K562 (cell line): ENCODE measurements around the gene SENP1. TPM values are rescaled to one million over a fixed set of nuclear protein-coding genes. Genes with fewer than 3 reads are reported as not detected.

ENCODE experiments used
- ATAC-seq: fragments of 200-7000 bp; cut with Tn5 transposase; 3 replicates; pipeline ENCODE4 v1.9.1; 2020; ENCODE audit warnings: moderate library complexity
- BruUV-seq: library from RNA; stranded (reverse); fragments of 400-500 nt; replicated peaks from 2 replicates; lab custom pipeline; 2021; lab: Mats Ljungman, UMichigan
- CTCF ChIA-PET: fragments of 300-600 bp; formaldehyde crosslinking; extraction: SDS; loops from one replicate; lab custom pipeline; 2021; ENCODE audit warnings: low intra/inter-chr PET ratio; lab: Yijun Ruan, JAX
- POLR2A ChIA-PET: fragments of 300-600, 350-650 bp; sonication (Branson Sonifier 250); formaldehyde crosslinking; extraction: SDS; loops from one replicate; lab custom pipeline; 2021; ENCODE audit warnings: antibody characterized with exemption, inconsistent platforms; lab: Yijun Ruan, JAX
- DNase-seq, 4 experiments: peaks; one replicate each; pipeline versions ENCODE4 v3.0.0 to v3.0.0-alpha.2; 2011 to 2018; ENCODE audit warnings: low spot score in 3 of 4, mixed read lengths in 3 of 4; ENCODE audit errors: extremely low read depth in 1 of 4
- FAIRE-seq: peaks from 2 replicates; lab custom pipeline; 2011; peaks lifted over from hg19 to GRCh38; lab: Jason Lieb, UNC
- H2AFZ ChIP-seq: 2 replicates; pipeline ENCODE4 v1.6.0; 2011; ENCODE audit warnings: low read depth, low read length, control low read depth, inconsistent platforms
- H3K27ac ChIP-seq: fragments of 200-600 bp; 3 replicates; pipeline ENCODE4 v1.8.0; 2011; ENCODE audit warnings: low read depth, mild to moderate bottlenecking, control low read depth, inconsistent platforms, low read length, moderate library complexity, mixed read lengths; ENCODE audit errors: extremely low read depth
- H3K27me3 ChIP-seq, 2 experiments: fragments of 300-600 bp in 1 of 2; 2 replicates in 1 of 2; 3 replicates in 1 of 2; pipeline versions ENCODE4 v1.6.0 to v1.8.0; 2011; ENCODE audit warnings: inconsistent platforms in 2 of 2, low read length in 2 of 2, mild to moderate bottlenecking in 1 of 2, mixed read lengths in 1 of 2, moderate library complexity in 1 of 2; ENCODE audit not compliant: control insufficient read depth in 2 of 2, insufficient read depth in 2 of 2
- H3K36me3 ChIP-seq: fragments of 300-600 bp; 3 replicates; pipeline ENCODE4 v1.8.0; 2011; ENCODE audit warnings: mild to moderate bottlenecking, low read length, inconsistent platforms; ENCODE audit not compliant: control insufficient read depth, insufficient read depth
- H3K4me1 ChIP-seq, 2 experiments: fragments of 200-600 bp in 1 of 2; replicated peaks in 1 of 2; 2 replicates in 1 of 2; 3 replicates in 1 of 2; pipeline versions ENCODE4 v1.5.1 to v1.8.0; 2011; ENCODE audit warnings: inconsistent platforms in 2 of 2, low read length in 2 of 2, mild to moderate bottlenecking in 1 of 2, mixed read lengths in 1 of 2, moderate library complexity in 1 of 2; ENCODE audit not compliant: control insufficient read depth in 2 of 2, insufficient read depth in 2 of 2
- H3K4me2 ChIP-seq: 2 replicates; pipeline ENCODE4 v1.6.1; 2011; ENCODE audit warnings: low read length, control low read depth, inconsistent platforms, mixed read lengths; ENCODE audit not compliant: insufficient read depth
- H3K4me3 ChIP-seq: fragments of 200-600 bp; sonication (generic), shearing (Covaris generic); 2 replicates; pipeline ENCODE4 v1.5.1; 2016; ENCODE audit warnings: control low read depth, inconsistent platforms
- H3K79me2 ChIP-seq: fragments of 200-600 bp; 3 replicates; pipeline ENCODE4 v1.8.0; 2011; ENCODE audit warnings: low read length, inconsistent platforms; ENCODE audit not compliant: control insufficient read depth, insufficient read depth
- H3K9ac ChIP-seq, 2 experiments: 2 replicates each; pipeline versions ENCODE4 v1.6.0 to v1.6.1; 2011; ENCODE audit warnings: low read depth in 2 of 2, low read length in 2 of 2, control low read depth in 1 of 2, inconsistent platforms in 1 of 2, mild to moderate bottlenecking in 1 of 2, mixed read lengths in 1 of 2; ENCODE audit not compliant: insufficient read depth in 1 of 2
- H3K9me1 ChIP-seq: one replicate; pipeline ENCODE4 v1.6.0; 2011; ENCODE audit warnings: inconsistent platforms, mild to moderate bottlenecking, low read length, moderate library complexity; ENCODE audit not compliant: control insufficient read depth, insufficient read depth
- H3K9me3 ChIP-seq: replicated peaks from 2 replicates; pipeline ENCODE4 v1.5.1; 2011; ENCODE audit warnings: low read depth, low read length, inconsistent platforms; ENCODE audit not compliant: control insufficient read depth, insufficient read depth
- H4K20me1 ChIP-seq: replicated peaks from 2 replicates; pipeline ENCODE4 v1.6.1; 2011; ENCODE audit warnings: low read length, inconsistent platforms, mixed read lengths; ENCODE audit not compliant: control insufficient read depth, insufficient read depth
- C11orf30 ChIP-seq: fragments of 450-650 bp; IDR thresholded peaks from 2 replicates; pipeline ENCODE4 v1.6.1; 2016; ENCODE audit warnings: low read depth, mild to moderate bottlenecking
- CBFA2T2 ChIP-seq: fragments of 450-650 bp; conservative IDR thresholded peaks from 2 replicates; pipeline ENCODE4 v1.6.1; 2017; ENCODE audit warnings: mild to moderate bottlenecking
- CBX5 ChIP-seq: IDR thresholded peaks from 2 replicates; pipeline ENCODE4 v1.6.1; 2014; ENCODE audit warnings: low read depth, borderline replicate concordance
- HNRNPLL ChIP-seq: fragments of 200-400 bp; formaldehyde crosslinking; IDR thresholded peaks from 2 replicates; pipeline ENCODE4 v1.6.1; 2017; ENCODE audit warnings: low read length, low read depth, mild to moderate bottlenecking; ENCODE audit not compliant: poor library complexity, severe bottlenecking
- WGBS: fragments of 100-300 bp; shearing (Covaris generic); methylation state at CpG from one replicate; pipeline ENCODE4 v1.1.6; 2016; ENCODE audit warnings: low coverage, mixed read lengths; ENCODE audit not compliant: insufficient coverage; ENCODE audit errors: missing lambda C conversion rate; 5-methylcytosine and 5-hydroxymethylcytosine counted together
- in situ Hi-C: fragments of 300-500 bp; cut with MboI; formaldehyde crosslinking; loops from 4 replicates; pipeline ENCODE4 v1.15.0; 2018; ENCODE audit warnings: inconsistent platforms, mixed read lengths
- intact Hi-C: fragments of 100-400 bp; cut with micrococcal nuclease; formaldehyde crosslinking; loops from 2 replicates; pipeline ENCODE4 v1.14.2; 2022
- polyA plus RNA-seq, 8 experiments: library from polyadenylated mRNA; depleted of rRNA in 4 of 8; stranded (reverse) in 5 of 8; unstranded in 3 of 8; fragments of >200 nt; fragmentation: Nextera tagmentation in 2 of 8; fragmentation: Illumina TruSeq in 1 of 8; extraction: Ambion mirVana in 2 of 8; extraction: Trizol in 1 of 8; gene quantifications; 2 replicates each; pipeline versions ENCODE4 v1.2.1 to v1.2.3, GENCODE V29; 2011 to 2014; ENCODE audit warnings: inconsistent platforms in 1 of 8, missing spikeins in 1 of 8
- total RNA-seq, 7 experiments: library from RNA; depleted of rRNA in 6 of 7; stranded (reverse); fragments of >200 nt in 6 of 7; fragmentation: Illumina TruSeq in 2 of 7; extraction: Trizol in 2 of 7; gene quantifications; 2 replicates each; pipeline versions ENCODE4 v1.2.1 to v1.2.3, GENCODE V29; 2011 to 2021; ENCODE audit warnings: low replicate concordance in 1 of 7
- TF ChIP-seq, protein P1 (sequence below): sonication (generic); IDR thresholded peaks from 2 replicates; pipeline ENCODE4 v1.6.1; 2016
- TF ChIP-seq, protein P2 (sequence below): IDR thresholded peaks from 3 replicates; pipeline ENCODE4 v1.6.1; 2011; ENCODE audit warnings: borderline replicate concordance, mild to moderate bottlenecking; ENCODE audit not compliant: insufficient read length, insufficient read depth
- TF ChIP-seq, protein P3 (sequence below): fragments of 250-450 bp; sonication (Bioruptor Pico); IDR thresholded peaks from 2 replicates; pipeline ENCODE4 v1.8.0; 2021; ENCODE audit warnings: moderate library complexity, mild to moderate bottlenecking, inconsistent platforms

SENP1 gene
- total and polyA plus RNA-seq, 9 of the 15 experiments (the other 6 are each of a cell fraction or from before 2014, with no cell fraction given), result 15.5 to 59.0 (median 36.3) TPM

DNA sequence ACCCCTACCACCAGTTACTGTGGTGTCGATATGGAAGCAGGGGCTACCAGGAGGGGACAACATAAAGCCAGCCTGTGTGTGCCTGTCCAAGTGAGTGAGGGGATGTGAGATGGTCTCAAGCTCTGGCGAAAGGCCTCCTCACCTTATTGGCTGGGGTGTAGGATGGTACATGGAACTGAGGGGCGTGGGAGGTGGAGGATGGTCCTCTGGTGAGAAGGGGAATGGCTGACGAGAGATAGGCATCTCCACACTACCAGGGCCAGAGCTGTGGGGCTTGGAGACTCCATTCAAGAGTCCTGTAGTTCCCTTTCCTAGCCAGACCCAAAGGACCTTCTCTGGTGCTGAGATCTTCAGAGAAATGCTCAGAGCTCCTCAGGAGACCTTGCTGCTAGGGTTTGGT, 69.1 kb downstream of the SENP1 start:
- POLR2A ChIA-PET, result interaction anchor here (0.6 kb wide), 1 partner anchor 27 kb away, joined by 4 read pairs; no protein-coding TSS in a partner anchor
- TF ChIP-seq HNRNPLL (no peak), CBFA2T2 (no peak), CBX5 (no peak), C11orf30 (no peak)
- TF ChIP-seq, protein P1, sequence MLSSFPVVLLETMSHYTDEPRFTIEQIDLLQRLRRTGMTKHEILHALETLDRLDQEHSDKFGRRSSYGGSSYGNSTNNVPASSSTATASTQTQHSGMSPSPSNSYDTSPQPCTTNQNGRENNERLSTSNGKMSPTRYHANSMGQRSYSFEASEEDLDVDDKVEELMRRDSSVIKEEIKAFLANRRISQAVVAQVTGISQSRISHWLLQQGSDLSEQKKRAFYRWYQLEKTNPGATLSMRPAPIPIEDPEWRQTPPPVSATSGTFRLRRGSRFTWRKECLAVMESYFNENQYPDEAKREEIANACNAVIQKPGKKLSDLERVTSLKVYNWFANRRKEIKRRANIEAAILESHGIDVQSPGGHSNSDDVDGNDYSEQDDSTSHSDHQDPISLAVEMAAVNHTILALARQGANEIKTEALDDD, result peak; percentile 45; the same call in 1 of the 2 replicates
- TF ChIP-seq, protein P2, sequence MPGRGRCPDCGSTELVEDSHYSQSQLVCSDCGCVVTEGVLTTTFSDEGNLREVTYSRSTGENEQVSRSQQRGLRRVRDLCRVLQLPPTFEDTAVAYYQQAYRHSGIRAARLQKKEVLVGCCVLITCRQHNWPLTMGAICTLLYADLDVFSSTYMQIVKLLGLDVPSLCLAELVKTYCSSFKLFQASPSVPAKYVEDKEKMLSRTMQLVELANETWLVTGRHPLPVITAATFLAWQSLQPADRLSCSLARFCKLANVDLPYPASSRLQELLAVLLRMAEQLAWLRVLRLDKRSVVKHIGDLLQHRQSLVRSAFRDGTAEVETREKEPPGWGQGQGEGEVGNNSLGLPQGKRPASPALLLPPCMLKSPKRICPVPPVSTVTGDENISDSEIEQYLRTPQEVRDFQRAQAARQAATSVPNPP, result no peak
- TF ChIP-seq, protein P3, sequence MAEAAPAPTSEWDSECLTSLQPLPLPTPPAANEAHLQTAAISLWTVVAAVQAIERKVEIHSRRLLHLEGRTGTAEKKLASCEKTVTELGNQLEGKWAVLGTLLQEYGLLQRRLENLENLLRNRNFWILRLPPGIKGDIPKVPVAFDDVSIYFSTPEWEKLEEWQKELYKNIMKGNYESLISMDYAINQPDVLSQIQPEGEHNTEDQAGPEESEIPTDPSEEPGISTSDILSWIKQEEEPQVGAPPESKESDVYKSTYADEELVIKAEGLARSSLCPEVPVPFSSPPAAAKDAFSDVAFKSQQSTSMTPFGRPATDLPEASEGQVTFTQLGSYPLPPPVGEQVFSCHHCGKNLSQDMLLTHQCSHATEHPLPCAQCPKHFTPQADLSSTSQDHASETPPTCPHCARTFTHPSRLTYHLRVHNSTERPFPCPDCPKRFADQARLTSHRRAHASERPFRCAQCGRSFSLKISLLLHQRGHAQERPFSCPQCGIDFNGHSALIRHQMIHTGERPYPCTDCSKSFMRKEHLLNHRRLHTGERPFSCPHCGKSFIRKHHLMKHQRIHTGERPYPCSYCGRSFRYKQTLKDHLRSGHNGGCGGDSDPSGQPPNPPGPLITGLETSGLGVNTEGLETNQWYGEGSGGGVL (CRISPR knock-in tag), result no peak
- intact Hi-C loops (no loop called here), in situ Hi-C loops (no loop called here)
- CTCF ChIA-PET, result interaction anchor here (0.6 kb wide), 1 partner anchor 23 kb away, joined by 6 read pairs; no protein-coding TSS in a partner anchor
- Histone ChIP-seq H3K4me2 (no peak overlapping the region; the same call in 1 of the 2 replicates), H3K27ac (no peak overlapping the region), H3K9me1 (no peaks in the 10 kb centered on the region), H3K4me1 (peaks cover 0 to 14% of the 10 kb centered on the region in 2 experiments; a peak in 4 of 5 replicates), H3K79me2 (no peaks in the 10 kb centered on the region), H3K9ac (peak overlapping the region in 1 of 2 experiments; percentile 55; a peak in 1 of 4 replicates), H3K9me3 (no peaks in the 10 kb centered on the region), H3K4me3 (no peak overlapping the region), H2AFZ (peak overlapping the region; percentile 65; the same call in 1 of the 2 replicates), H3K36me3 (no peaks in the 10 kb centered on the region), H4K20me1 (no peaks in the 10 kb centered on the region), H3K27me3 (no peaks in the 10 kb centered on the region)
- ATAC-seq (peak; percentile 43; the same call in 2 of the 3 replicates), FAIRE-seq (no peak), DNase-seq (peak in 2 of 4 experiments; percentile 17 to 30)
- no TSS peak for BruUV-seq
- 30% methylated on average over 4 of the region's 4 CpGs for WGBS
